Heart right ventricle (tissue), 16 donors: Measurements from ENCODE around the gene SFMBT2. TPM values are rescaled to one million over a fixed set of nuclear protein-coding genes. Genes with fewer than 3 reads are reported as not detected.

Experiments used
- ATAC-seq, 8 donors: fragments of 200-7000 bp; cut with Tn5 transposase; one replicate each; pipeline ENCODE4 v1.9.1; 2020; ENCODE audit warnings: mild to moderate bottlenecking in 8 of 8, moderate library complexity in 8 of 8, moderate number of reproducible peaks in 1 of 8
- DNase-seq, 2 donors: peaks; one replicate each; pipeline ENCODE4 v3.0.0-alpha.2; 2020
- H3K27ac ChIP-seq, 10 donors: fragments of 200-600 bp; sonication (generic) in 2 of 10; one replicate each; pipeline versions ENCODE4 v1.5.0 to v1.8.0; 2020 to 2022; ENCODE audit warnings: mild to moderate bottlenecking in 3 of 10
- H3K27me3 ChIP-seq, 7 donors: fragments of 200-600 bp; one replicate each; pipeline ENCODE4 v1.8.0; 2021 to 2022; ENCODE audit warnings: mild to moderate bottlenecking in 2 of 7
- H3K36me3 ChIP-seq, 9 donors: fragments of 200-600 bp; sonication (generic) in 1 of 9; one replicate each; pipeline versions ENCODE4 v1.5.0 to v1.8.0; 2020 to 2022; ENCODE audit warnings: mild to moderate bottlenecking in 2 of 9
- H3K4me1 ChIP-seq, 9 donors: fragments of 200-600 bp; sonication (generic) in 1 of 9; one replicate each; pipeline versions ENCODE4 v1.5.0 to v1.8.0; 2020 to 2022; ENCODE audit warnings: mild to moderate bottlenecking in 4 of 9
- H3K4me3 ChIP-seq, 10 donors: fragments of 200-600 bp; sonication (generic) in 2 of 10; one replicate each; pipeline versions ENCODE4 v1.5.0 to v1.8.0; 2020 to 2022; ENCODE audit warnings: mild to moderate bottlenecking in 7 of 10, moderate library complexity in 2 of 10
- H3K9me3 ChIP-seq, 11 donors: fragments of 200-600 bp in 10 of 11; sonication (generic) in 2 of 11; one replicate each; pipeline versions ENCODE4 v1.5.0 to v1.8.0; 2013 to 2022; ENCODE audit warnings: mild to moderate bottlenecking in 2 of 11, control low read depth in 1 of 11, moderate library complexity in 1 of 11
- WGBS, 2 donors: extraction: QIAGEN DNeasy Blood & Tissue Kit; methylation state at CpG; one replicate each; pipeline ENCODE4 v1.1.7; 2013; ENCODE audit warnings: inconsistent platforms in 1 of 2; 5-methylcytosine and 5-hydroxymethylcytosine counted together
- intact Hi-C, 10 donors: fragments of 100-400 bp; cut with DNase I; formaldehyde crosslinking; loops; one replicate each; pipeline versions ENCODE4 v1.11.1 to v1.14.2; 2022
- polyA plus RNA-seq, 2 donors: library from polyadenylated mRNA; stranded (reverse); fragments of 200-250 nt; gene quantifications; one replicate each; pipeline ENCODE4 v1.2.3, GENCODE V29; 2013
- total RNA-seq, 10 donors: library from RNA; stranded (reverse); fragmentation: NEBNext Ultra II Directional in 3 of 10; extraction: Animal tissue kit (Norgen Biotek cat#: 25700) in 3 of 10; gene quantifications; one replicate each; pipeline versions ENCODE4 v1.2.1 to v1.2.4, GENCODE V29; 2021 to 2023
- TF ChIP-seq, protein P1 (sequence below), 9 donors: fragments of 200-600 bp; sonication (generic) in 2 of 9; IDR thresholded peaks; one replicate each; pipeline versions ENCODE4 v1.5.0 to v1.8.0; 2021 to 2022; ENCODE audit warnings: antibody characterized with exemption in 9 of 9, mild to moderate bottlenecking in 5 of 9, moderate library complexity in 1 of 9
- donor health status: Arrhythmogenic right ventricular cardiomyopathy.
- donor health status: ischemic (EF 13 %, LVEDD 7.1; RV severe dilation, severe dysfunction).
- donor health status: healthy with polysubstance abuse.
- donor health status: DM: no; HTN: yes; CAD: no.
- donor health status: DM: no; HTN: no; CAD: no.
- donor health status: ischemic (EF 25% LVEDD 6.9; RV normal size, moderate dysfunction).
- donor health status: ischemic (EF 25% LVEDD 5.7; RV mildly dilated, moderate dysfunction).
- donor health status: healthy.
- donor health status: DM: yes; HTN: yes; CAD: no.
- donor health status: Ischemic cardiomyopathy.
- donor health status: ischemic (EF 35%, LVEDD 5.7; RV mildly dilated, moderate dysfunction).
- donor health status: nonischemic (EF 11% LVEDD 7.7; RV severe dilation, severe dysfunction).
- donor health status: DM: yes; HTN: yes; CAD: no.
- donor health status: PGD.
- donor health status: ischemic (EF 29% LVEDD 5.4; RV normal size, mild dysfunction).
- donor health status: nonischemic (EF 23%, LVEDD 6.1; RV moderate dilation, normal function).

Gene SFMBT2
- total and polyA plus RNA-seq, 12 donors: 4.1 to 14.2 (median 10.0) TPM

GRCh38 chr10:7119325-7120015 lies 291.4 kb downstream of the SFMBT2 start:
- Histone ChIP-seq H3K9me3 (no peaks in the 10 kb centered on the region), H3K4me1 (no peaks in the 10 kb centered on the region), H3K36me3 (no peaks in the 10 kb centered on the region), H3K27ac (no peak overlapping the region), H3K27me3 (peaks cover 0 to 10% (median 0%) of the 10 kb centered on the region in 7 donors), H3K4me3 (no peak overlapping the region)
- ATAC-seq: no peak
- DNase-seq: no peak
- intact Hi-C loops: loop anchor here in 8 of 10 donors (2.0 to 10.0 kb wide), 6 partner anchors 125 to 298 kb away; partner anchors contain the start of gene SFMBT2 (in 2 of the 8)
- WGBS, 2 donors: 80 to 82% methylated on average over 14 of the region's 14 CpGs
- TF ChIP-seq, protein P1, sequence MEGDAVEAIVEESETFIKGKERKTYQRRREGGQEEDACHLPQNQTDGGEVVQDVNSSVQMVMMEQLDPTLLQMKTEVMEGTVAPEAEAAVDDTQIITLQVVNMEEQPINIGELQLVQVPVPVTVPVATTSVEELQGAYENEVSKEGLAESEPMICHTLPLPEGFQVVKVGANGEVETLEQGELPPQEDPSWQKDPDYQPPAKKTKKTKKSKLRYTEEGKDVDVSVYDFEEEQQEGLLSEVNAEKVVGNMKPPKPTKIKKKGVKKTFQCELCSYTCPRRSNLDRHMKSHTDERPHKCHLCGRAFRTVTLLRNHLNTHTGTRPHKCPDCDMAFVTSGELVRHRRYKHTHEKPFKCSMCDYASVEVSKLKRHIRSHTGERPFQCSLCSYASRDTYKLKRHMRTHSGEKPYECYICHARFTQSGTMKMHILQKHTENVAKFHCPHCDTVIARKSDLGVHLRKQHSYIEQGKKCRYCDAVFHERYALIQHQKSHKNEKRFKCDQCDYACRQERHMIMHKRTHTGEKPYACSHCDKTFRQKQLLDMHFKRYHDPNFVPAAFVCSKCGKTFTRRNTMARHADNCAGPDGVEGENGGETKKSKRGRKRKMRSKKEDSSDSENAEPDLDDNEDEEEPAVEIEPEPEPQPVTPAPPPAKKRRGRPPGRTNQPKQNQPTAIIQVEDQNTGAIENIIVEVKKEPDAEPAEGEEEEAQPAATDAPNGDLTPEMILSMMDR (IDR thresholded peaks at IDR 0.05): no peak

DNA sequence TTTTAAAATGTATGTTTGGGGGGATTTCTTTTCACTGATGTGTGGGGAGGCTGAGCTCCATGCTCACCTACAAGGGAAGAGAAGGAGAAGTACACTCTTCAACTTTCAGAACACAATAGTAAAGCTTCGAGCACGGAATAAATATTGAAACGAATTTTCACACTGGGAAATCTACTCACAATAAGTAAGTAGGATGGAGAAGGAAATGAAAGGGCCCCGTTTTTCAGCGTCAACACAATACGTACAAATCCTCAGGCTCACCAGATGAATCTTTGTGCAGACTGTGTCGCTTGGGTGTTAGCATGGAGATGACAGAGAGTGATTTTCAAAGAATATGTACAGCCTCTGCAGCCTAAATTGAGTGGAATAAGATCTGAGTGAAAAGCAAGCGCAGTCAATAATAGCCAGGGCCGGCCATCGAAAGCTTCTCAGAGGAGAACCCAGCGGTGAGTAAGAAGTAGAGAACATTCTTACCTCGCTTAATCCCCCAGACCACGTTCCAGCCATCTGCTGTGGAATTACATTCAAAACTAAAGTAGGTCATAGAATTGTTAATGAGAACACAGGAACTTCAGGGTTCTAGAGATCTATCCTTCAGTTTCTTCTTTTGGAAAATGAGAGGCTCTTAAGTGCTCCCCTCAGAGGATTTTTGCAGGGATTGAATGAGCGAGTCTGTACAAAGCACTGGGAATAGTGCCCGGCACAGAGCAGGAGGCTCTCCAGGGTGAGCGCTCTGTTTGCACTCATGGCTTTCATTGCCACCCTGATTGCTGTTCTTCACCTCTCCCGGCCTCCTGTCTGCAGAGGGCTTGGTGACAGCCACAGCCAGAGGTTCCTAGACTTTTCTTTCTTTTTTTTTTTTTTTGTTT lies 292.8 kb downstream of the SFMBT2 start:
- H3K36me3 ChIP-seq: no peaks in the 10 kb centered on the region
- no peak overlapping the region for H3K27ac ChIP-seq
- no peaks in the 10 kb centered on the region for H3K9me3 ChIP-seq
- ATAC-seq (no peak), DNase-seq (no peak)
- 81 to 82% methylated on average over 17 of the region's 17 CpGs for WGBS, 2 donors
- intact Hi-C loops: loop anchor here in 2 of 10 donors (10.0 kb wide), 1 partner anchor 193 kb away; no protein-coding TSS in a partner anchor
- H3K4me1 ChIP-seq: no peaks in the 10 kb centered on the region
- H3K27me3 ChIP-seq: peaks cover 0 to 6% (median 0%) of the 10 kb centered on the region in 7 donors
- TF ChIP-seq, protein P1 (IDR thresholded peaks at IDR 0.05): no peak
- H3K4me3 ChIP-seq: no peak overlapping the region

- intact Hi-C loops: loop anchor here in 2 of 10 donors (10.0 kb wide), 1 partner anchor 192 kb away; no protein-coding TSS in a partner anchor
- TF ChIP-seq, protein P1 (IDR thresholded peaks at IDR 0.05): no peak
- WGBS, 2 donors: 81 to 82% methylated on average over 5 of the region's 5 CpGs
- Histone ChIP-seq H3K4me3 (no peak overlapping the region), H3K36me3 (no peaks in the 10 kb centered on the region), H3K9me3 (no peaks in the 10 kb centered on the region), H3K27ac (no peak overlapping the region), H3K4me1 (no peaks in the 10 kb centered on the region), H3K27me3 (peaks cover 0 to 6% (median 0%) of the 10 kb centered on the region in 7 donors)
- ATAC-seq: no peak
- DNase-seq: no peak
These were observed 293.5 kb downstream of the SFMBT2 start for GRCh38 chr10:7117177-7117799.

- intact Hi-C loops: loop anchor here in 2 of 10 donors (10.0 kb wide), 1 partner anchor 187 kb away; no protein-coding TSS in a partner anchor
- no peak for ATAC-seq
- H3K4me1 ChIP-seq: no peaks in the 10 kb centered on the region
- DNase-seq: no peak
- TF ChIP-seq, protein P1 (IDR thresholded peaks at IDR 0.05): no peak
- 94 to 96% methylated on average over 3 of the region's 3 CpGs for WGBS, 2 donors
- H3K36me3 ChIP-seq: no peaks in the 10 kb centered on the region
- H3K9me3 ChIP-seq: peaks cover 0 to 7% (median 0%) of the 10 kb centered on the region in 11 donors
- H3K4me3 ChIP-seq: no peak overlapping the region
- no peak overlapping the region for H3K27ac ChIP-seq
- peaks cover 0 to 15% (median 0%) of the 10 kb centered on the region in 7 donors for H3K27me3 ChIP-seq
These were observed 299.3 kb downstream of the SFMBT2 start for GRCh38 chr10:7111561-7111960.
